ENCODE measurements around the gene RALGPS1.

- TF ChIP-seq CTCF (IDR thresholded peaks at IDR 0.05) (no peak), EZH2phosphoT487 (IDR thresholded peaks at IDR 0.05) (no peak)
These were observed 318.4 kb downstream of the RALGPS1 start for GRCh38 chr9:127232833-127233549.
